ENCODE results near the gene GSK3B.
"Not testable (repeated sequence)": the region's sequence is repeated elsewhere in the genome, so short reads cannot be mapped to it uniquely, and the experiment has no call there.

Gene GSK3B

DNA sequence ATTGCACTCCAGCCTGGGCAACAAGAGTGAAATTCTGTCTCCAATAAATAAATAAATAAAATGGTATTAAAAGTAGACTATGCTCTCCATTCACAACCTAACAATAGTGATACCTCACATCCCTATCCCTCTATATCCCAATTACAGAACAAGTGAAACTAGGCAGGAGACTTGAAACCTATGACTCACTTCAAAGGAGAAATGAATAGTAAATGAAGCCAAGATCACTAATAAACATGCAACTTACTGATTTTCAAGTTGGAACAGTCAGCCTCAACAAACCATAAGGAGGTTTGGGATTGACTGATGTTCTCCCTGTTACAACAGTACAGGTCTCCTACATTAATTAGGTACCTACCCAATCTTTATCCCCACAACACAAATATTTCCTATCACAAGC, 103.4 kb downstream of the GSK3B start:
- no peak for DNase-seq

DNA sequence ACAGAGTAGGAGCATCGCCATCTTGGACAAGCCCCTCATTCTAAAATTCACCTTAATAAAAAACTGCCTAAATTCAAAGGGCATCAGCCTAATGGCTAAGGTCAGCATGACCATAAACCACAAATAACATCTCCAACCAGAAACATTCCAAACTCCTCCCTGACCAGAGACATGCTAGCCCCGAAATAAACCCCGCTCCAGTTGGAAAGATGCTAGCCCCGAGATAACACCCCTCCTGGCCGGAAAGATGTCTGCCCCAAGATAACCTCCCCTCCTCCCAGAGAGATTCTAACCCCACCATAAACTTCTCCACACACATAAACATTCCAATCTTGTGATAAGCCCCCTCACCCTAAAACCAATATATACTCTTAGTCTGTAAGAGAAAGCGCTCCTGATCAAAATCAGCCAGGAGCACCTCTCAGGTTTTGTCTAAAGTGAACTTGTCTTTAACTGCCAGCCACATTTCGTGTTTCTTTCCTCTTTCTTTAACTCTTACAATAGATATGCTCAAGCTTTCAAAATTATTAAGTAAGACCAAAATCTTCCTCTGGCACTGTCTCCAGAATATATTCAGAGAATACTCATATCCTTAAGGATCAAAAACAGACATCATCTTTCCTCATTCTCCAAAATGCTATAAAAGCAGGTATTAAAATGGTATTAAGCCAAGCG, 104.1 kb downstream of the GSK3B start:
- DNase-seq = no peak

DNA sequence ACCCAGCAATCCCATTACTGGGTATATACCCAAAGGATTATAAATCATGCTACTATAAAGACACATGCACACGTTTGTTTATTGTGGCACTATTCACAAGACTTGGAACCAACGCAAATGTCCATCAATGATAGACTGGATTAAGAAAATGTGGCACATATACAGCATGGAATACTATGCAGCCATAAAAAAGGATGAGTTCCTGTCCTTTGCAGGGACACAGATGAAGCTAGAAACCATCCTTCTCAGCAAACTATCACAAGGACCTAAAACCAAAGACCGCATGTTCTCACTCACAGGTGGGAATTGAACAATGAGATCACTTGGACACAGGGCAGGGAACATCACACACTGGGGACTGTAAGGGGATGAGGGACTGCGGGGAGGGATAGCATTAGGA, 107.4 kb downstream of the GSK3B start:
- not testable (repeated sequence) for DNase-seq

DNA sequence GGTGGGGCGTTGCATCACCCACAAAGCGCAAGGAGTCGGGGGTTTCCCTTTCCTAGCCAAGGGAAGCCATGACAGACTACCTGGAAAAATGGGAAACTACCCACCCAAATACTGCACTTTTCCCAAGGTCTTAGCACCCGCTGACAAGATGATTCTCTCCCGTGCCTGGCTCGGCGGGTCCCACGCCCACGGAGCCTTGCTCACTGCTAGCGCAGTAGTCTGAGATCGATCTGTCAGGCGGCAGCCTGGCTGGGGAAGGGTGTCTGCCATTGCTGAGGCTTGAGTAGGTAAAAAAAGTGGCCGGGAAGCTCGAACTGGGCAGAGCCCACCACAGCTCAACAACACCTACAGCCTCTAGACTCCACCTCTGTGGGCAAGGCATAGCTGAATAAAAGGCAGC, 112.9 kb downstream of the GSK3B start:
- no peak for DNase-seq

DNA sequence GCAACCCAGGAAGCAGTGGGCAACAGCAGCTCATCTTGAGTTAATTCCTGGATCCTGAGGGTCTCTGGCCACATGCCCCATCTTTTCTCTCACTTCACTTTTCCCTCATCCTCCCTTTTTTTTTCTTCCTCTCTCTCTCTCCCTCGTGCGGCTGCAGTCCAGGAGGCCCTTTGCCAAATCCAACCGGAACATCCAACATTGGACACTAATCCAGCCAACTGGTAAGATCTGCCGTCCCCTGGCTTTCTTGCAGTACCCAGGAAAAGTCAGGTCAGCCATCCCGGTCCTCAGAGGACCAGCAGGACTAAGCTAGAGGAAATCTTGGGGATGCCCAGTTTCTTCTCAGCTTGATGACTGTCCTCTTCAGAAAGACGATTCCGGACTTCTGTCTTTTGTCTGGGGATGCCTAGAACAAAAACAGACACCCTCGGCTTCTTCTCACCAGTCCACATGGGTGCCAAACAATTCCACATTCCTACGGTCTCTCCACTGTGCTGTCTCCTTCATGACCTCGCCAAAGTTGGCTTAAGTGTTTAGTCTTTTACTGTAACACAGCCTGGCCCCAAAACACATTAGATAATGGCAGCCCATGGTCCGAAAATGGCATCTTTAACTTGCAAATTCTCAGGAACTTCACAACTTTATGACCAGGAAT, 115.6 kb downstream of the GSK3B start:
- DNase-seq = no peak

DNA sequence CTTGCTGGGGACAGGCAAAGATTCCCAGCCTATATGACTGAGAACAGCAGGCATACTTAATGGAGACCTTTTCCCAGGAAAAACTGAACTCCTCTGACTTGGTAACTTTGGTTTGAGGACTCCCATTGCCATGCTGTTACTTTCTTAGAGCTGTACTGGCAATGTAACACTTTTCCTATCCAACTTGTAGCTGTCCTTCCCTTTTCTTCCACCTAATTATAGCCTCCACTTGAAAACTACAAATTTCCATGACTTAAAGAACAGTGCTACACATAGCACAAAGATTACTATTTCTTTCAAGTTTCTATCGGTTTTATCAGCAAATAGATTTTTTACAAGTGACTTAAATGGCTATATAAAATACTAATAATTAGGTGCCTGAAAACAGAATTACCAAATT, 116.9 kb downstream of the GSK3B start:
- no peak for DNase-seq

DNA sequence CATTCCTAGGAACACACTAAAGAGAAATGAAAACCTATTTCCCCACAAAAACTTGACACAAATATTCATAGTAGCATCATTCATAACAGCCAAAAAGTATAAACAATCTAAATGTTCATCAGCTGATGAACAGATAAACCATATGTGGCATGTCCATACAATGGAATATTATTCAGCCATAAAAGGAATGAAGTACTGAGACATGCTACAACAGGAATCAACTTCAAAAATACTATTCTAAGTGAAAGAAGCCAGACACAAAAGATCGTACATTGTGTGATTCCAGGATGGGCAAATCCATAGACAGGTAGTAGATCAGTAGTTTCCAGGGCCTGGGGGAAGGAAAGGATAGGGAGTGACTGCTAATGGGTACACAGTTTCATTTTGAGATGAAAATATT, 118.0 kb downstream of the GSK3B start:
- DNase-seq = no peak

DNA sequence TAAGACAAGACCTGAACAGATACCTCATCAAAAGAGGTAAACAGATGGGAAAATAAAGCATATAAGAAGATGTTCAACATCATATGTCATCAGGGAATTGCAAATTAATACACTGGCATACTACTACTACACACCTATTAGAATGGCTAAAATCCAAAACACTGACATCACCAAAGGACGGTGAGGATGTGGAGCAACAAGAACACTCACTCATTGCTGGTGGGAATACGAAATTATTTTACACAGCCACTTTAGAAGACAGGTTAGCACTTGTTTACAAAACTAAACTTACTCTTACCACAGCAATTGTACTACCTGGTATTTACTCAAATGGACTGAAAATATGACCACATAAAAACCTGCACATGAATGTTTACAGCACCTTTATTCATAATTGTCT, 119.6 kb downstream of the GSK3B start:
- DNase-seq = no peak

DNA sequence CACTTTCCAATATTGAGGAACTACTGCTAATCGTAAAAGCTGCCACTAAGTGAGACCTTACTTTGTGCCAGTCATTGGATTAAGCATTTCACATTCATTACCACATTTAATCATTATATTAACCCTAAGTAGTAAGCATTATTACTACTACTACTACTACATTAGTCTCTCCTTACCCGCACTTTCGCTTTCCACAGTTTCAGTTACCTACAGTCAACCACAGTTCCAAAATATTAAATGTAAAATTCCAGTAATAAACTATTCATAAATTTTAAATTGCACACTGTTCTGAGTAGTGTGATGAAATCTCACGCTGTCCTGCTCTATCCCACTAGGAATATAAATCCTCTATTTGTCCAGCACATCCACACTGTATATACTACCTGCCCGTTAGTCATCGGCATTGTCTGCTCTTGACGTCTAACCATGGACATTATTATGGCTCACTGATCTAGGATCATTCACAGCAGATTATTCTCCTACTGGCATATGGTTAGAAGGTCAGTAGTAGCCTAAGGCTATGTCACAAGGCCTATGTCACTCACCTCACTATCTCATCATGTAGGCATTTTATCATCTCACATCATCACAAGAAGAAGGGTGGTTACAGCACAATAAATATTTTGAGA, 121.1 kb downstream of the GSK3B start:
- no peak for DNase-seq

DNA sequence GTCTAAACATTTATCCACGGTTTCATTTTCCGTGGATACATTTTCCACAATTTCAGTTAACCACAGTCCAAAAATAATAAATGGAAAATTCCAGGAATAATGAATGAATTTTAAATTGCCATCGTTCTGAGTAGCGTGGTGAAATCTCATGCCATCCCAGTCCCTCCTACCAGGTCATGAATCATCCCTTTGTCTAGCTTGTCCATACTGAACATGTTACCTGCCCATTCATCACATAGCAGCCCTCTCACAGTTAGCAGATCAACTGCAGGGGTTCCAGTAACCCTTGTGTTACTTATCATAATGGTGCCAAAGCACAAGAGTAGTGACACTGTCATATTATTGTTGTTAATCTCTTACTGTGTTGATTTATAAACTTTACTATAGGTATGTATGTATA, 124.5 kb downstream of the GSK3B start:
- no peak for DNase-seq

DNA sequence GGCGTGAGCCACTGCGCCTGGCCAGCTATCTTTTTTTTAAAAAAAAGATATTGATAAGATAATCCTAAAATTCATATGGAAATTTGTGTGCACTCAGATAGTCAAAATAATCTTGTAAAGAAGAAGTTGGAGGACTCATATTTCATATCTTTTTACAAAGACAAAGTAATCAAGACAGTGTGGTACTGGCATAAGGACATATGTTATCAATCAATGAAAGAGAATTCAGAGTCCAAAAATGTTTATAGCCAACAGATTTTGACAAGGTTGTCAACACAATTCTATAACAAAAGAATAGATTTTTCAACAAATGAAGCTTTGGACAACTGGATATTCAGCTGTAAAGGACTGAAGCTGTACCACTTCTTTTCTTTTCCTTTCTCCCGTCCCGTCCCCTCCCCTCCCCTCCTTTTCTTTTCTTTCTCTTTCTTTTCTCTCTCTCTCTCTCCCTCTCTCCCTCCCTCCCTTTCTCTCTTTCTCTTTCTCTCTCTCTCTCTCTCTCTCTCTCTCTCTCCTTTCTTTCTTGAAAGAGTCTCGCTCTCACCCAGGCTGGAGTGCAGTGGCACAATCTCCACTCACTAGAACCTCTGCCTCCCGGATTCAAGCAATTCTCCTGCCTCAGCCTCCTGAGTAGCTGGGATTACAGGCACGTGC, 126.8 kb downstream of the GSK3B start:
- DNase-seq = no peak

DNA sequence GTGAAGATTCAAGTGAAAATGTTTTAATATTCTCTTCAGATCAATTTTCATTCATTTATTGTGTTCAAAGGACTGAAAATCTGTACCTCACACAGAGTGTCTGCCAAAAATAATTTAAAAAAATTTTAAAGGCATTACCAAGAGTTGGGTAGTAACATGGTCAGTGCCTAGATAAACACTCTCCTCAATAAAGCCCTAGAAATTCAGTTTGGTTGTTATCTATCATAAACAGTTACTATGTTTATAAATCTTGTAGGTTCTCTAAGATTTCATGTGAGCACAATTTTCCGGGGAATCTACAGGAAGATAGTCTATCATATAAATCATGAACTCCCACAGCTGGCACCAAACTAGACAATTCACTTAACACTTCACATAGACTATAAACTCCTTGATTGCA, 128.6 kb downstream of the GSK3B start:
- no peak for DNase-seq

DNA sequence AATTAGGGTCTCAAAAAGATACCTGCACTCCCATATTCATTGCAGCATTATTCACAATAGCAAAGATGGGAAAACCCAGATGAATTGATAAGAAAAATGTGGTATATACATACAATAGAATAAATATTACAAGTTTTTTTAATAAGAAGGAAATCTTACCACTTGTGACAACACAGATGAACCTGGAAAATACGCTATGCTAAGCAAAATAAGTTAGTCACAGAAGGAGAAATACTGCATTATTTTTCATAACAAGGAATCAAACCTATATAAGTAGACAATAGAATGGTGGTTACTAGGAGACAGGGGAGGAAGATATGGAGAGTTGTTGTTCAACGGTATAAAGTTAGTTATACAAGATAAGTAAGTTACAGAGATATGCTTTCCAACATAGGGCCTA, 130.0 kb downstream of the GSK3B start:
- DNase-seq = no peak

DNA sequence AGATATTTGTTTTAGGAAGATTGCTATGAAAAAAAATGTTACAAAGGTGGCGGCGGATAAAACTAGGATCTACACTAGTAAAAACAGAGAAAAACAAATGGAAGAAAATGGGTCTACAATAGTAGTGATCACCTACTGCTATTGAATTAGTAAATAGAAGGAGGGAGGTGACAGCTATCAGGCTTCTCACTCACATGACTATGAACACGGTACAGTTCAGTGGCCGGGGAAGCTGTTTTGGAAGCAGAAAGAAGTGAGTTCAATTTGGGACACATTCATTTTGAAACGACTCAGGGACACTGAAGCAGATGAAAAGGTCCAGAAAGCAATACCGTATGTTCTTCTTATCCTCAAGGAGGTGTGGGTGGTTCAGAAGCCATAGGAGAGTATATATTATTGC, 138.3 kb downstream of the GSK3B start:
- no peak for DNase-seq

DNA sequence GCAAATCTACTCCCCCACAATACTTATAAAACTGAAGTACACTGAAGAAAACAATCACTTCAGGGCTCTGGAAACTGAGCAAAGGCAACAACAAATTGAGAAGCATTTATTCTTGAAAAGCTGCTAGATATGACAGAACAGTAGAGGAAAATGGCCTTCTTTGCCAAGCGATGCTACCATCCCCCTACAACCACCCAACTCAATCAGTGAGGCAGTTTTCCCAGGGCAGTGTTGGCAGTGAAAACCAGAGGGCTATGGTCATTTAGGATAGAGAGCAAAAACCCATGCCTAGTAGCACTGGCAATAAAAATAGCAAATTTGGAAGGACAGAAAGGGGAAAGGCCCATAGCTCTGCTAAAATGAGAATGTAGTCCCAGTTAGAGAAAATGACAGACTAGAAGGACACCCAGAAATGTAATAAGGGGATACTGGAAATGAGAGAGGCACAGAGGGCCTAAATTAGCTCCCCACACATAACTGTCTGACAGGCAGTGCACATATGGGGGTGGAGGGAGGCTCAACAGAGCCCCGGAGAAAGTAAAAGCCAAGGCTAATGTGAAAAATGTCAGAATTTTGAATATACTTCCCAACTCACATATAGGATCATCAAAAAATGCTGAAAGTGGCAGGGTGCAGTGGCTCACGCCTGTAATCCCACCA, 143.5 kb downstream of the GSK3B start:
- no peak for DNase-seq

DNA sequence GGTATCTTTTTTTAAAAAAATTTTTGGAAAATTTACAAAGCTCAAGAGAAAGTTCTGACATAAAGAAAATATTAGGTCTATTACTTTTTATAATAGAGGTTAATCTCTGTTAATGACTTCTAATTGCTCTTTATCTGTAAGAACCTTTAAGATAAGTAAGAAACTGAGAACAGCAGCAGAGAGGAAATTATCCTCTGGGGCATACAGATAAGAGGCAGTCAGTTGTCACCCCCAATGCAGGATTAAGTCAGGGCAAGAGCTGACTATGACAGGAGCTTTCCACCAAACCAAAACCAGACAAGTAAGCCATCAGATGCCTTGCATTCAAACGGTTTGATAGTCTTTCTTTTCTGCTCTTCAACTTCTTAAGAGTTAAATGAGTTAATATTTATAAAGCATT, 149.0 kb downstream of the GSK3B start:
- DNase-seq = no peak

DNA sequence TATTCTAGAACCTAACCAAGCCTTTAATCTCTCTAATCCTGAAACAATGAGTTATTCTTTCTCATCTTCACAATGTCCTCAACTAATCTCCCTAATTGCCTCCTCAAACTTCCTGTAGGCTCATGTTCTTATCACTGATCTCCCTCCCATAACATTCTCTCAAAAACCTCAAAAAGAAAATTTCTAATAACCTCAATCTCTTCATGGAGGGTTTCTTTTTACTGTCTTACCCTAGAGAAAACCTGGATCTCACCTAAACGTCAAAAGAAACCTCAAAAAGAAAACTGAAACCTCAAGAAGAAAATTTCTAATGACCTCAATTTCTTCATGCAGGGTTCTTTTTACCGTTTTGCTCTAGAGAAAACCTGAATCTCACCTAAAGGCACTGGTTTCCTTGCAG, 150.2 kb downstream of the GSK3B start:
- no peak for DNase-seq

DNA sequence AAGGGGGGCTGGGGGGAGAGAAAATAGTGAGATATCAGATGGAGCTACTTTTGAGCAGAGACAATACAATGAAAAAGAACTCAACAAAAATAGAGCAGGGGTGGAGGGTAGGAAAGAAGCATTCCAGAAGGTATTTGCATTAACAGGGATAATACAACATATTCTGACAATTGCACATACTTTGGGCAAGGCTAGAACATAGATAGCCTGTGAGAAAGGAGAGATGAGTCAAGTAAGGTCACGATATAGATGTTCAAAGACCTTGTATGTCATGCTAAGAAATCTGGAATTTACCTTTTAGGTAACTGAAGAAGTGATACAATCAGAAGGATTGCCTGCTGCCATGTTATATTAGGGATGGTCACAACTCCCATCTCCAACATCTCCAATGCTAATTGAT, 155.2 kb downstream of the GSK3B start:
- no peak for DNase-seq

DNA sequence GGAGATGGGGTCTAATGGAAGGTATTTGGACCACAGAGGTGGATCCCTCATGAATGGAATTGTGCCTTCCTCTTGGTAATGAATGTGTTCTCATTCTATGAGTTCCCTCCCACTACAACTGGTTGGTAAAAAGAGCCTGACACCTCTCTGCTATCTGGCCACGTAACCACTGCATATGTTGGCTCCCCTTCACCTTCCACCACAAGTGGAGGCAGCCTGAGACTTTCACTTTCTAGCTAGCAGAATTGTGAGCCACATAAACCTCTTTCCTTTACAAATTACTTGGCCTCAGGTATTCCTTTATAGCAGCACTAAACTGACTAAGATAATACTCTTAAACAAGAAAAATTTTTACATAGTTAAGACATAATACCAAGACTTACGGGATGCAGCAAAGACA, 157.0 kb downstream of the GSK3B start:
- no peak for DNase-seq

DNA sequence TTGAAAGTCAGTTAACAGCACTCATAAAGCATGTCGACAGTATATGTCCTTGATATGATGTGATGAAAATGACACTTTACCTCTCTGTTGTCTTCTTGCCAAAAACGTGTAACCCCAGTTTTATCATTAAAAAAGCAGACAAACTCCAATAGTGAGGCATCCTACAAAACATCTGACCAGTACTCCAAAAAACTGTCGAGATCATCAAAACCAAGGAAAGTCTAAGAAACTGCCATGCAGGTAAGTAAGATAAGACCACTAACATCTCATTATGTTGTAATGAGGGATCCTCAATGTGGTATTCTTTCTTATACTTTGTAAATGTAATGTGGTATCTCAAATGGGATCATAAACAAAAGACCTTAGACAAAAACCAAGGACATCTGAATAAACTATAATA, 160.0 kb downstream of the GSK3B start:
- DNase-seq = no peak

DNA sequence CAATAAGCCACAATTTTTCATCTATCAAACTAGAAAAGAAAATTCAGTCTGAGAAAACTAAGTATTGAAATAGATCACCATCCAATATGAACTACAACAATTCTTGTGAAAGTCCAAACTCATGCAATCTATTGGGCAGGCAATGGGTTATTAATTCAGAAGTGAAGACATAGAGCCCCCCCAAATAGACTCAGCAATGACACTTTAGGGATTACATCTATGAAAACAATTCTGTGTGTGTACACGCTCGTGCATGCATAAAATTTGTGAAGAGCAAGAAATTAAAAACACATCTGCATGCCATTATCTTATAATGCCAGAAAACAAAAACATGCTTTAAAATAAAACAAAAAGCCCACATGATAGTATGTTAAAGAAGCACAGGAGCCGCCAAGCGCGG, 161.0 kb downstream of the GSK3B start:
- DNase-seq = no peak

DNA sequence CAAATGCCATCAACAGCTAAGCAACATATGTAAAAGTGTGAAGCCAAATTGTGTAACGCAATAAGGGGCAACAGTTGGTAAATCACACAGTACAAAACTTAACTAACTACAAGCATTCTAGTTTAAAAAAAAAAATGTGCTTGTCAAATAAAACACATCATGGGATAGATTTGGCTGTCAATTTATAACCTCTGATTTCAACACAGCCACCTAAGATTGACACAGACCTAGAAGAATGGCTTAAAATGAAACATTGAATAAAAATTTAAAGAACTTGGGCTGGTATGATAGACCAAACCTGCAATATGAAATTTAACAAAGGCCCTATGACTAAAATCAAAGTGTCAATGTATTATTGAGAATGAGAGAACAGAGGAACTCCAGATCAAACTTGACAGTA, 164.0 kb downstream of the GSK3B start:
- DNase-seq = no peak

DNA sequence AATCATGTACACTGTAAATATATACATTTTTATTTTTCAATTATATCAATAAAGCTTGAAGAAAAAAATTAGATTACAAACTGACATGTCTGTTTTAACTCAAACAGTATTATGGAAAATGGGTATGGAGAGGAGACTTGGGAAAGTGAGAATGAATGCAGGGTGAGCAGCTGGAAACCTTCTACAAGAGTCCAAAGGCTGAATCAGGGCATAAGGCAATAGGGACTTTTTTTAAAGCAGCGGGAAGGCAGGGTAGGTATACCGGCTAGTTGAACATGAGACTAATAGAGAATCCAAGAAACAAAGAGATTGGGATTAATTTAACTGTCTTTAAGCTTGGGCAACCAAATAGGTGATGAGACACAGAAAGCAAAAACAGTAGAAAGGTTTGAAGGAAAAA, 167.1 kb downstream of the GSK3B start:
- no peak for DNase-seq
